ENCODE data around the gene CNOT10. TPM values are rescaled to one million over a fixed set of nuclear protein-coding genes. Genes with fewer than 3 reads are reported as not detected.

CNOT10 gene
- total and polyA plus RNA-seq, 3 experiments from 2014 or later: 29.4 to 63.1 (median 54.9) TPM

DNA sequence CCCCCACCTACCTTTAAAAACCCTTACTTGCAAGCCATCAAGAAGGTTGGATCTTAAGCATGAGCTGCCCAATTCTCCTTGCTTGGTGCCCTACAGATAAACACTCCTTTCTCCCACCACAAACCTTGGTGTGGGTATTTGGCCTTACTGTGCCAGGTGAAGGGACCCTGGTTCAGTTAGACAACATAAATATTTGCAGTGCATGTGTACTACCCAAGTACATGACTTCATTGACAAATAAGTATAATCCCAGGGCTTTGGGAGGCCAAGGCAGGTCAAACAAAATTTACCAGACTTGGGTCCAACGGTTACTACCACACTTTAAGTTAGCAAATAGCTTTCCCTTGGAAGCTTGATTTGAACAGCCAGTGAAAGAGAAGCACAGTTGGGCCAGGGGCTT lies 9.3 kb upstream of the CNOT10 start:
- DNase-seq: no peak
- H3K9me3 Mint-ChIP-seq: no peaks in the 10 kb centered on the region
- H3K4me1 ChIP-seq (ENCODE audit: insufficient read depth, low read length): no peaks in the 10 kb centered on the region
- peaks cover 4 to 25% of the 10 kb centered on the region in 2 donors for H3K27me3 Mint-ChIP-seq
- H3K27me3 ChIP-seq (ENCODE audit: insufficient read depth, low read length, poor library complexity, severe bottlenecking): no peaks in the 10 kb centered on the region
- H3K36me3 ChIP-seq (ENCODE audit: insufficient read depth, low read length): no peaks in the 10 kb centered on the region
- CTCF ChIA-PET: interaction anchor here (1.6 kb wide), 1 partner anchor 10 kb away, joined by 3 read pairs; no protein-coding TSS in a partner anchor
- POLR2A ChIA-PET: no interaction called here
- no peak overlapping the region for H3K4me3 ChIP-seq (ENCODE audit: low read length)
- H3K27ac ChIP-seq (ENCODE audit: low read depth, low read length): no peak overlapping the region
- no peaks in the 10 kb centered on the region for H3K4me1 Mint-ChIP-seq
- peaks cover 0 to 3% (median 0%) of the 10 kb centered on the region in 3 donors for H3K36me3 Mint-ChIP-seq
- H3K4me3 Mint-ChIP-seq: no peak overlapping the region
- no peak overlapping the region for H3K27ac Mint-ChIP-seq
- H3K9me3 ChIP-seq (ENCODE audit: low read length): no peaks in the 10 kb centered on the region

DNA sequence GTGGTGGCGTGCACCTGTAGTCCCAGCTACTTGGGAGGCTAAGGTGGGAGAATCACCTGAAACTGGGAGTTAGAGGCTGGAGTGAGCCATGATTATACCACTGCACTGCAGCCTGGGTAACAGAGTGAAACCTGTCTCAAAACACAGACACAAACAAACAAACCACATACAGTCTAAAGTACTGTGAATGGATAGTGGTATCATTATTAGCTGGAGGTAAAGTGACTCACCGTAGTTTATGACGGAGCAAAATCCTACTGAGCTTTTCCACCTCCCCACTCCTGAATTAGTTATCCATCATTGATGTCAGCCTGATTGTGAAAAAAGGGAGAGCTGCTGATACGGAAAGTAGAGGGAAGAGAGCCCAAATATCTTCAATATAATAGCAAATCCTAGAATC lies 3.2 kb upstream of the CNOT10 start:
- Mint-ChIP-seq H3K4me3 (peak overlapping the region in 1 of 7 donors; percentile 60), H3K9me3 (no peaks in the 10 kb centered on the region), H3K27ac (peak overlapping the region in 1 of 8 donors; percentile 21), H3K4me1 (peaks cover 21 to 27% (median 23%) of the 10 kb centered on the region in 3 donors), H3K27me3 (peaks cover 5 to 10% of the 10 kb centered on the region in 2 donors), H3K36me3 (peaks cover 0 to 8% (median 3%) of the 10 kb centered on the region in 3 donors)
- Histone ChIP-seq H3K9me3 (ENCODE audit: low read length) (no peaks in the 10 kb centered on the region), H3K4me3 (ENCODE audit: low read length) (no peak overlapping the region), H3K4me1 (ENCODE audit: insufficient read depth, low read length) (peaks cover 20% of the 10 kb centered on the region), H3K27me3 (ENCODE audit: insufficient read depth, low read length, poor library complexity, severe bottlenecking) (no peaks in the 10 kb centered on the region), H3K36me3 (ENCODE audit: insufficient read depth, low read length) (no peaks in the 10 kb centered on the region), H3K27ac (ENCODE audit: low read depth, low read length) (no peak overlapping the region)
- DNase-seq: no peak
- POLR2A ChIA-PET: no interaction called here
- CTCF ChIA-PET: no interaction called here

DNA sequence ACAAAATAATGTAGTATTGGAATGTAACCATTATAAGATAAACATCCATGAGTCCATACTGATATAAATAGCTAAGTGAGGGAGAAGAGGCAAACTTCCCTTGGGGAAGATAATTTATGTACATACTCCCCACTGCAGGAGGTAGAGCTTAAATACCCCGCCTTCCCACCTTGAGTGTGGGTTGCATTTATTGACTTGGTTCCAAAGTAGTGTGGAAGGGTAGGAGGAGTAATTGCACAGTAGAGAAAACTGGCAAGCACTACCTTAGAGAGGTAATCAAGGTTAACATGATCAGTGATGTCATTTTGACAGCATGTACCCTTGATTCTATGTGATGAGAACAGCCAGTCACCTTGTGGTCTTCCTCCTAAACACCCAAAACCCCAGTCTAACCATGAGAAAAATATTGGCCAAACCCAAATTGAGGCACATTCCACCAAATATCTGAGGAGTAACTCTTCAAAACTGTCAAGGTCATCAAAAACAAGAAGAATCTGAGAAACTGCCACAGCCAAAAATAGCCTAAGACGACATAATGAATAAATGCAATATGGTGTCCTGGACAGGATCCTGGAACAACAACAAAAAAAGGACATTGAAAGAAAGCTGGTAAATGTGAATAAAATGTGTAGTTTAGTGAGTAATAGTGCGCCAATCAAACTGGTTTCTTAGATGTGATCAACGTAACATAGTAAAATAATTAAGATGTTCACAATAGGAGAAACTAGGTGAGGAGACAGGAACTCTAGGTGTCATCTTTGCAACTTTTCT lies 774 bp upstream of the CNOT10 start:
- Mint-ChIP-seq H3K36me3 (peaks cover 0 to 15% (median 4%) of the 10 kb centered on the region in 3 donors), H3K4me3 (peak overlapping the region; percentile 90 to 98 (median 92)), H3K4me1 (peaks cover 31 to 42% (median 36%) of the 10 kb centered on the region in 3 donors), H3K27ac (peak overlapping the region; percentile 94 to 99 (median 97)), H3K9me3 (no peaks in the 10 kb centered on the region), H3K27me3 (peaks cover 1 to 4% of the 10 kb centered on the region in 2 donors)
- H3K4me1 ChIP-seq (ENCODE audit: insufficient read depth, low read length): peaks cover 23% of the 10 kb centered on the region
- DNase-seq: peak in 2 of 5 donors; percentile 4 to 13
- peak overlapping the region; percentile 68 for H3K27ac ChIP-seq (ENCODE audit: low read depth, low read length)
- peak overlapping the region; percentile 34 for H3K4me3 ChIP-seq (ENCODE audit: low read length)
- no peaks in the 10 kb centered on the region for H3K9me3 ChIP-seq (ENCODE audit: low read length)
- H3K36me3 ChIP-seq (ENCODE audit: insufficient read depth, low read length): no peaks in the 10 kb centered on the region
- no peaks in the 10 kb centered on the region for H3K27me3 ChIP-seq (ENCODE audit: insufficient read depth, low read length, poor library complexity, severe bottlenecking)
- POLR2A ChIA-PET: interaction anchor here (0.6 to 1.0 kb wide), 4 partner anchors 9 to 757 kb away, joined by 3 to 4 read pairs (median 4); no protein-coding TSS in a partner anchor
- CTCF ChIA-PET: interaction anchor here (0.7 to 1.5 kb wide), 5 partner anchors 13 to 445 kb away, joined by 3 to 5 read pairs (median 3); no protein-coding TSS in a partner anchor

DNA sequence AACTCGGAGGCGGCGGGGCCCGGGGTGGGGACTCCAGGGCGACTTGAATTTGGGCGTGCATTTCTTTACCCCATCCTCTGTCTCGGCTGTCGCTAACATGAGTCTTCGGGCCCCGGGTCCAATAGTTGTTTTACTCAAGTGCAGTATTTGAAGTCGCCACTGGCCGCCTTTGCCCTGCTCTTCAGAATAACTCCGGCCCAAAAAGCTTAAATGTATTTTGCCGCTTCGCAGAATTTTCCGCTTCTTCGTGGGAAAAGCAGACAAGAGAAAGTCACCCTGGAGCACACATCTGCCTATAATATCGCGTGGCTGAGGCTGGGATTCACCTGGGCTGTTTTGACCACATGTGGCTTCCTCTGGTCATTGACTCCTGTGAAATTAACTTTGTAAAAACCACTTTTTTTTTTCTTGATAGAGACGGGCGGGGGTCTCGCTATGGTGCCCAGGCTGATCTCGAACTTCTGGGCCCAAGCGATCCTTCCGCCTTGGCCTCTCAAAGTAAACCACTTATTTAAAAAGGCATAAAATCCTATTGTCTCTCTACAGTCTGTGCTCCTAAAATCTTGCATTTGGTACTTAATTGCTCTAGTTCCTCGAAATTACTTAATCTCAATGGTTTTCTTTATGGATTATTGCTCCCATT lies 676 bp downstream of the CNOT10 start:
- Histone ChIP-seq H3K27ac (ENCODE audit: low read depth, low read length) (peak overlapping the region; percentile 68), H3K4me1 (ENCODE audit: insufficient read depth, low read length) (peaks cover 23% of the 10 kb centered on the region), H3K27me3 (ENCODE audit: insufficient read depth, low read length, poor library complexity, severe bottlenecking) (no peaks in the 10 kb centered on the region), H3K36me3 (ENCODE audit: insufficient read depth, low read length) (no peaks in the 10 kb centered on the region), H3K4me3 (ENCODE audit: low read length) (peak overlapping the region; percentile 34), H3K9me3 (ENCODE audit: low read length) (no peaks in the 10 kb centered on the region)
- Mint-ChIP-seq H3K4me1 (peaks cover 39 to 52% (median 48%) of the 10 kb centered on the region in 3 donors), H3K4me3 (peak overlapping the region; percentile 90 to 98 (median 92)), H3K36me3 (peaks cover 0 to 23% (median 4%) of the 10 kb centered on the region in 3 donors), H3K27me3 (peaks cover 0 to 1% of the 10 kb centered on the region in 2 donors), H3K27ac (peak overlapping the region; percentile 94 to 99 (median 97)), H3K9me3 (no peaks in the 10 kb centered on the region)
- POLR2A ChIA-PET: interaction anchor here (0.6 to 1.0 kb wide), 3 partner anchors 177 to 755 kb away, joined by 3 to 4 read pairs (median 3); no protein-coding TSS in a partner anchor
- DNase-seq: no peak
- CTCF ChIA-PET: interaction anchor here (0.8 to 1.5 kb wide), 3 partner anchors 11 to 1153 kb away, joined by 3 to 5 read pairs (median 3); partner anchors contain the start of gene STT3B

DNA sequence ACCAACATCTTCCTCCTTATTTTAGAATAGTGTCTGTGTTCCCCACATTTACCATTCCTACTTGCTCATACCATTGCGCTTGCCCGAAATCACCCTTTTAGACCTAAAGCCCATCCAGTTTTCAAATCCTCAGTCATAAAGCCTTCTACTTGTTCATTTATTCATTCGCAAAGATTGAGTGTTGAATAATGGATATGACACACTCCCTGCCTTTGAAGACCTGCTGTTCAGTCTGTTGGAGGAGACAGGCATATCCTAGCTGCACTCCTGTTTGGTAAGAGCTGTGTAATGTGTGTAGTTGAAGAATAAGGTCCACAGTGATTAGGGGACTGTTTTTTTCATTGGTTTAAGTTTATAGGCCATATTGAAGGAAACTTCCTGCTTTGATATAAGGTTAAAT lies 1.7 kb downstream of the CNOT10 start:
- peaks cover 23% of the 10 kb centered on the region for H3K4me1 ChIP-seq (ENCODE audit: insufficient read depth, low read length)
- H3K4me3 Mint-ChIP-seq: peak overlapping the region; percentile 58 to 98 (median 92)
- no peaks in the 10 kb centered on the region for H3K27me3 ChIP-seq (ENCODE audit: insufficient read depth, low read length, poor library complexity, severe bottlenecking)
- no peak for DNase-seq
- no peaks in the 10 kb centered on the region for H3K36me3 ChIP-seq (ENCODE audit: insufficient read depth, low read length)
- no peaks in the 10 kb centered on the region for H3K9me3 ChIP-seq (ENCODE audit: low read length)
- H3K27me3 Mint-ChIP-seq: peaks cover 0 to 1% of the 10 kb centered on the region in 2 donors
- no peaks in the 10 kb centered on the region for H3K9me3 Mint-ChIP-seq
- H3K4me1 Mint-ChIP-seq: peaks cover 39 to 52% (median 48%) of the 10 kb centered on the region in 3 donors
- H3K27ac Mint-ChIP-seq: peak overlapping the region in 7 of 8 donors; percentile 35 to 97 (median 94)
- H3K27ac ChIP-seq (ENCODE audit: low read depth, low read length): peak overlapping the region; percentile 34
- CTCF ChIA-PET: no interaction called here
- POLR2A ChIA-PET: no interaction called here
- peaks cover 0 to 23% (median 4%) of the 10 kb centered on the region in 3 donors for H3K36me3 Mint-ChIP-seq
- H3K4me3 ChIP-seq (ENCODE audit: low read length): no peak overlapping the region

DNA sequence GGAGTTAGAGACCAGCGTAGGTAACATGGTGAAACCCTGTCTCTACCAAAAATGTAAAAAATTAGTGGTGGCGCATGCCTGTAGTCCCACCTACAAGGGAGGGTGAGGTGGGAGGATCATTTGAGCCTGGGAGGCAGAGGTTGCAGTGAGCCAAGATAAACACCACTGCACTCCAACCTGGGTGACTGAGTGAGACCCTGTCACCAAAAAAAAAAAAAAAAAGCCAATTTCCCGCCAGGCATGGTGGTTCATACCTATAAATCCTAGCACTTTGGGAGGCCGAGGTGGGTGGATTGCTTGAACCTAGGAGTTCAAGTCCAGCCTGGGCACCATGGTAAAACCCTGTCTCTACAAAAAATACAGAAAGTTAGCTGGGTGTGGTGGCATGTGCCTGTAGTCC lies 6.9 kb downstream of the CNOT10 start:
- Histone ChIP-seq H3K36me3 (ENCODE audit: insufficient read depth, low read length) (no peaks in the 10 kb centered on the region), H3K4me3 (ENCODE audit: low read length) (no peak overlapping the region), H3K9me3 (ENCODE audit: low read length) (no peaks in the 10 kb centered on the region), H3K4me1 (ENCODE audit: insufficient read depth, low read length) (peaks cover 3% of the 10 kb centered on the region), H3K27ac (ENCODE audit: low read depth, low read length) (no peak overlapping the region), H3K27me3 (ENCODE audit: insufficient read depth, low read length, poor library complexity, severe bottlenecking) (no peaks in the 10 kb centered on the region)
- H3K4me3 Mint-ChIP-seq: no peak overlapping the region
- no peak overlapping the region for H3K27ac Mint-ChIP-seq
- no peak for DNase-seq
- no peaks in the 10 kb centered on the region for H3K9me3 Mint-ChIP-seq
- peaks cover 0 to 27% (median 7%) of the 10 kb centered on the region in 3 donors for H3K36me3 Mint-ChIP-seq
- peaks cover 26 to 42% (median 36%) of the 10 kb centered on the region in 3 donors for H3K4me1 Mint-ChIP-seq
- CTCF ChIA-PET: no interaction called here
- no peaks in the 10 kb centered on the region for H3K27me3 Mint-ChIP-seq
- POLR2A ChIA-PET: no interaction called here

DNA sequence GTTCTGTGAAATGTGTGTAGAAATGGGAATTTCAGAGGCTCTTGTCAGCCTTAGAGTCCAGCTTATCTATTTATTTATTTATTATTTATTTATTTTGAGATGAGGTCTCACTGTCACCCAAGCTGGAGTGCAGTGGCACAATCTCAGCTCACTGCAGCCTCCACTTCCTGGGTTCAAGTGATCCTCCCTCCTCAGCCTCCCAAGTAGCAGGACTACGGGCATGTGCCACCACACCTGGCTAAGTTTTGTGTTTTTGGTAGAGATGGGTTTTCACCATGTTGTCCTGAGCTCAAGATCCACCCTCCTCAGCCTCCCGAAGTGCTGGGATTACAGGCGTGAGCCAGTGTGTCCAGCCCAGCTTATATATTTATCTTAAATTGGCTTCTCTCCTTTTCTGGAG lies 11.5 kb downstream of the CNOT10 start:
- Mint-ChIP-seq H3K9me3 (no peaks in the 10 kb centered on the region), H3K27ac (no peak overlapping the region), H3K27me3 (no peaks in the 10 kb centered on the region), H3K4me3 (no peak overlapping the region), H3K4me1 (peaks cover 17 to 40% (median 24%) of the 10 kb centered on the region in 3 donors), H3K36me3 (peaks cover 3 to 21% (median 7%) of the 10 kb centered on the region in 3 donors)
- Histone ChIP-seq H3K9me3 (ENCODE audit: low read length) (no peaks in the 10 kb centered on the region), H3K36me3 (ENCODE audit: insufficient read depth, low read length) (no peaks in the 10 kb centered on the region), H3K4me3 (ENCODE audit: low read length) (no peak overlapping the region), H3K27me3 (ENCODE audit: insufficient read depth, low read length, poor library complexity, severe bottlenecking) (no peaks in the 10 kb centered on the region), H3K27ac (ENCODE audit: low read depth, low read length) (no peak overlapping the region), H3K4me1 (ENCODE audit: insufficient read depth, low read length) (no peaks in the 10 kb centered on the region)
- no peak for DNase-seq
- ChIA-PET CTCF (interaction anchor here (2.0 kb wide), 1 partner anchor 11 kb away, joined by 5 read pairs; the partner anchor contains the start of gene CNOT10), POLR2A (no interaction called here)

All from CD8-positive, alpha-beta memory T cell (primary cell).